Measurements from ENCODE around the gene HSPB8. TPM values are rescaled to one million over a fixed set of nuclear protein-coding genes. Genes with fewer than 3 reads are reported as not detected.

The HSPB8 gene
- total and polyA plus RNA-seq, 4 donors = 49.0 to 381 (median 93.9) TPM

- DNase-seq (no peak), ATAC-seq (ENCODE audit: low FRiP score) (no peak)
- no peaks in the 10 kb centered on the region for H3K4me1 ChIP-seq (ENCODE audit: control insufficient read depth in 1 of 2, insufficient read depth in 2 of 2, low read length in 2 of 2)
- H3K9me3 ChIP-seq (ENCODE audit: control insufficient read depth, low read length) = no peaks in the 10 kb centered on the region
- intact Hi-C loops (cut with DNase I) = no loop called here
- peaks cover 0 to 2% of the 10 kb centered on the region in 2 donors for H3K27me3 ChIP-seq (ENCODE audit: control insufficient read depth in 1 of 2, insufficient read depth in 2 of 2, low read length in 1 of 2)
- no peak overlapping the region for H3K27ac ChIP-seq (ENCODE audit: low read depth in 1 of 2, low read length in 2 of 2)
- 11 to 17% methylated on average over 4 of the region's 4 CpGs for WGBS, 2 donors
- H3K36me3 ChIP-seq (ENCODE audit: control insufficient read depth in 1 of 2, insufficient read depth in 2 of 2, low read length in 1 of 2) = no peaks in the 10 kb centered on the region
- no peak overlapping the region for H3K4me3 ChIP-seq (ENCODE audit: low read length in 2 of 2)
These were observed 46.7 kb downstream of the HSPB8 start for GRCh38 chr12:119225454-119225853.

- WGBS, 2 donors = 70 to 71% methylated on average over 3 of the region's 3 CpGs
- ATAC-seq (ENCODE audit: low FRiP score) (no peak), DNase-seq (no peak)
- Histone ChIP-seq H3K4me3 (ENCODE audit: low read length in 2 of 2) (no peak overlapping the region), H3K27ac (ENCODE audit: low read depth in 1 of 2, low read length in 2 of 2) (no peak overlapping the region), H3K27me3 (ENCODE audit: control insufficient read depth in 1 of 2, insufficient read depth in 2 of 2, low read length in 1 of 2) (peaks cover 0 to 2% of the 10 kb centered on the region in 2 donors), H3K4me1 (ENCODE audit: control insufficient read depth in 1 of 2, insufficient read depth in 2 of 2, low read length in 2 of 2) (no peaks in the 10 kb centered on the region), H3K36me3 (ENCODE audit: control insufficient read depth in 1 of 2, insufficient read depth in 2 of 2, low read length in 1 of 2) (no peaks in the 10 kb centered on the region), H3K9me3 (ENCODE audit: control insufficient read depth, low read length) (no peaks in the 10 kb centered on the region)
- intact Hi-C loops (cut with DNase I) = no loop called here
These were observed 48.6 kb downstream of the HSPB8 start for GRCh38 chr12:119227292-119227691.

- ATAC-seq (ENCODE audit: low FRiP score) (no peak), DNase-seq (no peak)
- 41 to 58% methylated on average over 2 of the region's 2 CpGs for WGBS, 2 donors
- no peak overlapping the region for H3K27ac ChIP-seq (ENCODE audit: low read depth in 1 of 2, low read length in 2 of 2)
- H3K9me3 ChIP-seq (ENCODE audit: control insufficient read depth, low read length) = no peaks in the 10 kb centered on the region
- peaks cover 0 to 2% of the 10 kb centered on the region in 2 donors for H3K27me3 ChIP-seq (ENCODE audit: control insufficient read depth in 1 of 2, insufficient read depth in 2 of 2, low read length in 1 of 2)
- intact Hi-C loops (cut with DNase I) = no loop called here
- no peaks in the 10 kb centered on the region for H3K36me3 ChIP-seq (ENCODE audit: control insufficient read depth in 1 of 2, insufficient read depth in 2 of 2, low read length in 1 of 2)
- H3K4me3 ChIP-seq (ENCODE audit: low read length in 2 of 2) = no peak overlapping the region
- H3K4me1 ChIP-seq (ENCODE audit: control insufficient read depth in 1 of 2, insufficient read depth in 2 of 2, low read length in 2 of 2) = no peaks in the 10 kb centered on the region
These were observed 50.5 kb downstream of the HSPB8 start for GRCh38 chr12:119229205-119229604.

- H3K4me1 ChIP-seq (ENCODE audit: control insufficient read depth in 1 of 2, insufficient read depth in 2 of 2, low read length in 2 of 2) = no peaks in the 10 kb centered on the region
- H3K27ac ChIP-seq (ENCODE audit: low read depth in 1 of 2, low read length in 2 of 2) = no peak overlapping the region
- H3K27me3 ChIP-seq (ENCODE audit: control insufficient read depth in 1 of 2, insufficient read depth in 2 of 2, low read length in 1 of 2) = peaks cover 0 to 2% of the 10 kb centered on the region in 2 donors
- ATAC-seq (ENCODE audit: low FRiP score) (no peak), DNase-seq (peak in 1 of 2 donors; percentile 59)
- intact Hi-C loops (cut with DNase I) = no loop called here
- H3K4me3 ChIP-seq (ENCODE audit: low read length in 2 of 2) = no peak overlapping the region
- no peaks in the 10 kb centered on the region for H3K9me3 ChIP-seq (ENCODE audit: control insufficient read depth, low read length)
- no peaks in the 10 kb centered on the region for H3K36me3 ChIP-seq (ENCODE audit: control insufficient read depth in 1 of 2, insufficient read depth in 2 of 2, low read length in 1 of 2)
- 17 to 23% methylated on average over 9 of the region's 9 CpGs for WGBS, 2 donors
These were observed 51.1 kb downstream of the HSPB8 start for GRCh38 chr12:119229837-119230236.

GRCh38 chr12:119230807-119231206, 52.1 kb downstream of the HSPB8 start:
- 75 to 77% methylated on average over 5 of the region's 5 CpGs for WGBS, 2 donors
- intact Hi-C loops (cut with DNase I) = no loop called here
- ATAC-seq (ENCODE audit: low FRiP score) = no peak
- DNase-seq = no peak
- Histone ChIP-seq H3K9me3 (ENCODE audit: control insufficient read depth, low read length) (no peaks in the 10 kb centered on the region), H3K4me1 (ENCODE audit: control insufficient read depth in 1 of 2, insufficient read depth in 2 of 2, low read length in 2 of 2) (no peaks in the 10 kb centered on the region), H3K4me3 (ENCODE audit: low read length in 2 of 2) (no peak overlapping the region), H3K27me3 (ENCODE audit: control insufficient read depth in 1 of 2, insufficient read depth in 2 of 2, low read length in 1 of 2) (peaks cover 0 to 2% of the 10 kb centered on the region in 2 donors), H3K27ac (ENCODE audit: low read depth in 1 of 2, low read length in 2 of 2) (no peak overlapping the region), H3K36me3 (ENCODE audit: control insufficient read depth in 1 of 2, insufficient read depth in 2 of 2, low read length in 1 of 2) (no peaks in the 10 kb centered on the region)

- ATAC-seq (ENCODE audit: low FRiP score) (no peak), DNase-seq (no peak)
- no peaks in the 10 kb centered on the region for H3K9me3 ChIP-seq (ENCODE audit: control insufficient read depth, low read length)
- no peak overlapping the region for H3K4me3 ChIP-seq (ENCODE audit: low read length in 2 of 2)
- no peak overlapping the region for H3K27ac ChIP-seq (ENCODE audit: low read depth in 1 of 2, low read length in 2 of 2)
- intact Hi-C loops (cut with DNase I) = no loop called here
- 85 to 87% methylated on average over 4 of the region's 4 CpGs for WGBS, 2 donors
- H3K4me1 ChIP-seq (ENCODE audit: control insufficient read depth in 1 of 2, insufficient read depth in 2 of 2, low read length in 2 of 2) = no peaks in the 10 kb centered on the region
- H3K36me3 ChIP-seq (ENCODE audit: control insufficient read depth in 1 of 2, insufficient read depth in 2 of 2, low read length in 1 of 2) = no peaks in the 10 kb centered on the region
- peaks cover 0 to 2% of the 10 kb centered on the region in 2 donors for H3K27me3 ChIP-seq (ENCODE audit: control insufficient read depth in 1 of 2, insufficient read depth in 2 of 2, low read length in 1 of 2)
These were observed 53.0 kb downstream of the HSPB8 start for GRCh38 chr12:119231774-119232173.

GRCh38 chr12:119235197-119235751, 56.5 kb downstream of the HSPB8 start:
- H3K4me3 ChIP-seq (ENCODE audit: low read length in 2 of 2) = no peak overlapping the region
- H3K4me1 ChIP-seq (ENCODE audit: control insufficient read depth in 1 of 2, insufficient read depth in 2 of 2, low read length in 2 of 2) = no peaks in the 10 kb centered on the region
- no peaks in the 10 kb centered on the region for H3K36me3 ChIP-seq (ENCODE audit: control insufficient read depth in 1 of 2, insufficient read depth in 2 of 2, low read length in 1 of 2)
- DNase-seq = no peak
- WGBS, 2 donors = 68 to 72% methylated on average over 9 of the region's 9 CpGs
- intact Hi-C loops (cut with DNase I) = no loop called here
- H3K27ac ChIP-seq (ENCODE audit: low read depth in 1 of 2, low read length in 2 of 2) = no peak overlapping the region
- no peak for ATAC-seq (ENCODE audit: low FRiP score)
- no peaks in the 10 kb centered on the region for H3K9me3 ChIP-seq (ENCODE audit: control insufficient read depth, low read length)
- peaks cover 0 to 2% of the 10 kb centered on the region in 2 donors for H3K27me3 ChIP-seq (ENCODE audit: control insufficient read depth in 1 of 2, insufficient read depth in 2 of 2, low read length in 1 of 2)

GRCh38 chr12:119236372-119236771, 57.6 kb downstream of the HSPB8 start:
- no peaks in the 10 kb centered on the region for H3K36me3 ChIP-seq (ENCODE audit: control insufficient read depth in 1 of 2, insufficient read depth in 2 of 2, low read length in 1 of 2)
- ATAC-seq (ENCODE audit: low FRiP score) = no peak
- H3K4me1 ChIP-seq (ENCODE audit: control insufficient read depth in 1 of 2, insufficient read depth in 2 of 2, low read length in 2 of 2) = no peaks in the 10 kb centered on the region
- peaks cover 0 to 2% of the 10 kb centered on the region in 2 donors for H3K27me3 ChIP-seq (ENCODE audit: control insufficient read depth in 1 of 2, insufficient read depth in 2 of 2, low read length in 1 of 2)
- H3K4me3 ChIP-seq (ENCODE audit: low read length in 2 of 2) = no peak overlapping the region
- no peak for DNase-seq
- H3K9me3 ChIP-seq (ENCODE audit: control insufficient read depth, low read length) = no peaks in the 10 kb centered on the region
- intact Hi-C loops (cut with DNase I) = no loop called here
- H3K27ac ChIP-seq (ENCODE audit: low read depth in 1 of 2, low read length in 2 of 2) = no peak overlapping the region

GRCh38 chr12:119239040-119239439, 60.3 kb downstream of the HSPB8 start:
- ATAC-seq (ENCODE audit: low FRiP score) = peak; percentile 52
- DNase-seq = peak in 1 of 2 donors; percentile 51
- intact Hi-C loops (cut with DNase I) = no loop called here
- WGBS, 2 donors = 7 to 8% methylated on average over 3 of the region's 3 CpGs
- no peak overlapping the region for H3K4me3 ChIP-seq (ENCODE audit: low read length in 2 of 2)
- H3K4me1 ChIP-seq (ENCODE audit: control insufficient read depth in 1 of 2, insufficient read depth in 2 of 2, low read length in 2 of 2) = no peaks in the 10 kb centered on the region
- H3K9me3 ChIP-seq (ENCODE audit: control insufficient read depth, low read length) = no peaks in the 10 kb centered on the region
- no peaks in the 10 kb centered on the region for H3K36me3 ChIP-seq (ENCODE audit: control insufficient read depth in 1 of 2, insufficient read depth in 2 of 2, low read length in 1 of 2)
- peaks cover 0 to 2% of the 10 kb centered on the region in 2 donors for H3K27me3 ChIP-seq (ENCODE audit: control insufficient read depth in 1 of 2, insufficient read depth in 2 of 2, low read length in 1 of 2)
- H3K27ac ChIP-seq (ENCODE audit: low read depth in 1 of 2, low read length in 2 of 2) = no peak overlapping the region
